HEK293 (cell line): ENCODE measurements around the gene PLEKHD1.

ENCODE experiments used
- CTCF ChIA-PET: fragments of 350-600 bp; formaldehyde crosslinking; extraction: SDS; loops from one replicate; lab custom pipeline; 2021; ENCODE audit warnings: antibody characterized with exemption; lab: Yijun Ruan, JAX
- POLR2A ChIA-PET: fragments of 300-600 bp; formaldehyde crosslinking; extraction: SDS; loops from one replicate; lab custom pipeline; 2020; ENCODE audit warnings: antibody characterized with exemption, inconsistent platforms; lab: Yijun Ruan, JAX
- H3K27ac ChIP-seq: fragments of 200-500 bp; sonication (Bioruptor generic); 2 replicates; pipeline ENCODE4 v1.5.1; 2014; ENCODE audit warnings: low read depth, low read length, control low read depth, inconsistent platforms; ENCODE audit errors: extremely low read depth
- H3K36me3 ChIP-seq, 2 experiments: fragments of 200-500 bp in 1 of 2; sonication (Bioruptor generic) in 1 of 2; 1 replicate in 1 of 2; 2 replicates in 1 of 2; pipeline ENCODE4 v1.5.1; 2014 to 2017; ENCODE audit warnings: inconsistent platforms in 2 of 2, low read length in 2 of 2; ENCODE audit not compliant: control insufficient read depth in 2 of 2, insufficient read depth in 1 of 2
- H3K4me1 ChIP-seq: fragments of 200-500 bp; sonication (Bioruptor generic); 2 replicates; pipeline ENCODE4 v1.5.1; 2014; ENCODE audit warnings: mild to moderate bottlenecking, low read length, inconsistent platforms; ENCODE audit not compliant: control insufficient read depth, insufficient read depth
- H3K4me3 ChIP-seq: 2 replicates; pipeline ENCODE4 v1.5.1; 2011; ENCODE audit warnings: low read depth, mild to moderate bottlenecking, control low read depth, low read length, moderate library complexity
- H3K9me3 ChIP-seq: fragments of 200-500 bp; sonication (Bioruptor generic); 2 replicates; pipeline ENCODE4 v1.5.1; 2014; ENCODE audit warnings: low read depth, low read length, inconsistent platforms; ENCODE audit not compliant: control insufficient read depth, insufficient read depth
- GFI1B ChIP-seq: fragments of 450-650 bp; formaldehyde crosslinking; IDR thresholded peaks from 2 replicates; pipeline ENCODE4 v1.5.1; 2016; ENCODE audit warnings: missing biosample characterization, missing genetic modification characterization
- HOXA7 ChIP-seq: sonication (generic); formaldehyde crosslinking; IDR thresholded peaks from 2 replicates; pipeline ENCODE4 v1.8.1; 2022; ENCODE audit warnings: missing genetic modification reagents, borderline replicate concordance
- KLF1 ChIP-seq: fragments of 450-650 bp; formaldehyde crosslinking; IDR thresholded peaks from 2 replicates; pipeline ENCODE4 v1.5.1; 2016; ENCODE audit warnings: missing biosample characterization, missing genetic modification characterization
- MZF1 ChIP-seq: fragments of 450-650 bp; formaldehyde crosslinking; IDR thresholded peaks from 2 replicates; pipeline ENCODE4 v1.5.1; 2017; ENCODE audit warnings: missing biosample characterization, missing genetic modification characterization, borderline replicate concordance
- PRDM4 ChIP-seq: fragments of 450-650 bp; formaldehyde crosslinking; IDR thresholded peaks from 2 replicates; pipeline ENCODE4 v1.5.1; 2017; ENCODE audit warnings: missing biosample characterization, missing genetic modification characterization
- SETDB1 ChIP-seq: IDR thresholded peaks from one replicate; pipeline ENCODE4 v1.6.1; 2017; ENCODE audit warnings: mild to moderate bottlenecking, low read length, moderate library complexity, mixed read lengths; ENCODE audit not compliant: insufficient read length
- ZFP41 ChIP-seq: fragments of 450-650 bp; formaldehyde crosslinking; IDR thresholded peaks from 2 replicates; pipeline ENCODE4 v1.5.1; 2016; ENCODE audit warnings: missing biosample characterization, missing genetic modification characterization, borderline replicate concordance
- ZNF114 ChIP-seq: fragments of 450-650 bp; formaldehyde crosslinking; IDR thresholded peaks from 2 replicates; pipeline ENCODE4 v1.5.0; 2017; ENCODE audit warnings: missing biosample characterization, missing genetic modification characterization
- ZNF133 ChIP-seq: fragments of 450-650 bp; formaldehyde crosslinking; IDR thresholded peaks from 2 replicates; pipeline ENCODE4 v1.5.1; 2016; ENCODE audit warnings: missing biosample characterization, missing genetic modification characterization
- ZNF184 ChIP-seq: fragments of 450-650 bp; IDR thresholded peaks from 2 replicates; pipeline ENCODE4 v1.5.1; 2018; ENCODE audit warnings: missing biosample characterization, mild to moderate bottlenecking, missing genetic modification characterization
- ZNF2 ChIP-seq: fragments of 450-650 bp; formaldehyde crosslinking; IDR thresholded peaks from 2 replicates; pipeline ENCODE4 v1.5.1; 2016; ENCODE audit warnings: missing biosample characterization, missing genetic modification characterization
- ZNF223 ChIP-seq: fragments of 450-650 bp; formaldehyde crosslinking; IDR thresholded peaks from 2 replicates; pipeline ENCODE4 v1.5.1; 2016; ENCODE audit warnings: missing biosample characterization, missing genetic modification characterization
- ZNF280C ChIP-seq: fragments of 450-650 bp; formaldehyde crosslinking; IDR thresholded peaks from 2 replicates; pipeline ENCODE4 v1.5.1; 2016; ENCODE audit warnings: missing biosample characterization, missing genetic modification characterization
- ZNF292 ChIP-seq: fragments of 450-650 bp; formaldehyde crosslinking; IDR thresholded peaks from 2 replicates; pipeline ENCODE4 v1.5.1; 2016; ENCODE audit warnings: low read depth, missing biosample characterization, missing genetic modification characterization, borderline replicate concordance
- ZNF311 ChIP-seq: fragments of 450-650 bp; formaldehyde crosslinking; IDR thresholded peaks from 2 replicates; pipeline ENCODE4 v1.5.1; 2017; ENCODE audit warnings: missing biosample characterization, missing genetic modification characterization, borderline replicate concordance
- ZNF341 ChIP-seq: fragments of 450-650 bp; formaldehyde crosslinking; IDR thresholded peaks from 2 replicates; pipeline ENCODE4; 2016; ENCODE audit warnings: low read depth, missing biosample characterization, missing genetic modification characterization
- ZNF48 ChIP-seq: fragments of 450-650 bp; formaldehyde crosslinking; IDR thresholded peaks from 2 replicates; pipeline ENCODE4 v1.5.1; 2016; ENCODE audit warnings: missing biosample characterization, missing genetic modification characterization
- ZNF548 ChIP-seq: fragments of 450-650 bp; formaldehyde crosslinking; IDR thresholded peaks from 2 replicates; pipeline ENCODE4 v1.5.1; 2016; ENCODE audit warnings: missing biosample characterization, missing genetic modification characterization
- ZNF560 ChIP-seq: fragments of 450-650 bp; formaldehyde crosslinking; IDR thresholded peaks from 2 replicates; pipeline ENCODE4 v1.5.1; 2017; ENCODE audit warnings: missing biosample characterization, missing genetic modification characterization, borderline replicate concordance
- ZNF623 ChIP-seq: fragments of 450-650 bp; formaldehyde crosslinking; IDR thresholded peaks from 2 replicates; pipeline ENCODE4 v1.5.1; 2016; ENCODE audit warnings: missing biosample characterization, missing genetic modification characterization
- ZNF776 ChIP-seq: fragments of 450-650 bp; formaldehyde crosslinking; IDR thresholded peaks from 2 replicates; pipeline ENCODE4 v1.5.0; 2017; ENCODE audit warnings: missing biosample characterization, missing genetic modification characterization, borderline replicate concordance
- ZNF777 ChIP-seq: fragments of 450-650 bp; formaldehyde crosslinking; IDR thresholded peaks from 2 replicates; pipeline ENCODE4 v1.5.1; 2017; ENCODE audit warnings: missing biosample characterization, missing genetic modification characterization, borderline replicate concordance
- ZNF791 ChIP-seq: fragments of 450-650 bp; formaldehyde crosslinking; IDR thresholded peaks from 2 replicates; pipeline ENCODE4 v1.5.1; 2016; ENCODE audit warnings: missing biosample characterization, missing genetic modification characterization

PLEKHD1 gene

GRCh38 chr14:69451941-69452340, 32.6 kb upstream of the PLEKHD1 start (continued):
- no peak for TF ChIP-seq ZNF2
- TF ChIP-seq ZNF776: no peak
- TF ChIP-seq HOXA7: no peak

DNA sequence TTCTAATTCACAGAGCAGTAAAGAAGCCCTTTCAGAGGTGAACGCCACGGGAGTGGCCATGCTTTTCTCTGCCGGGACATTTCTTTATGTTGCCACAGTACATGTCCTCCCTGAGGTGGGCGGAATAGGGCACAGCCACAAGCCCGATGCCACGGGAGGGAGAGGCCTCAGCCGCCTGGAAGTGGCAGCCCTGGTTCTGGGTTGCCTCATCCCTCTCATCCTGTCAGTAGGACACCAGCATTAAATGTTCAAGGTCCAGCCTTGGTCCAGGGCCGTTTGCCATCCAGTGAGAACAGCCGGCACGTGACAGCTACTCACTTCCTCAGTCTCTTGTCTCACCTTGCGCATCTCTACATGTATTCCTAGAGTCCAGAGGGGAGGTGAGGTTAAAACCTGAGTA, 26.2 kb upstream of the PLEKHD1 start:
- no peak overlapping the region for H3K4me3 ChIP-seq
- H3K9me3 ChIP-seq: no peaks in the 10 kb centered on the region
- ChIA-PET POLR2A (interaction anchor here (1.3 kb wide), 1 partner anchor 12 kb away, joined by 10 read pairs; no protein-coding TSS in a partner anchor), CTCF (interaction anchor here (0.7 to 7.7 kb wide), 6 partner anchors 13 to 528 kb away, joined by 3 to 45 read pairs (median 10); partner anchors contain the start of genes ERH and SLC39A9)
- H3K36me3 ChIP-seq: peaks cover 19 to 68% of the 10 kb centered on the region in 2 experiments
- H3K4me1 ChIP-seq: no peaks in the 10 kb centered on the region
- no peak overlapping the region for H3K27ac ChIP-seq
- TF ChIP-seq ZNF623 (tag by site-specific recombination) (no peak), ZNF341 (tag by site-specific recombination) (no peak), ZNF184 (tag by site-specific recombination) (no peak), KLF1 (tag by site-specific recombination) (no peak), ZNF791 (tag by site-specific recombination) (no peak), ZNF114 (tag by site-specific recombination) (no peak), ZNF223 (tag by site-specific recombination) (no peak), ZNF560 (no peak), ZNF311 (tag by site-specific recombination) (no peak), ZNF292 (tag by site-specific recombination) (no peak), ZNF776 (no peak), ZNF133 (no peak), ZNF48 (no peak), ZNF777 (no peak), ZNF548 (tag by site-specific recombination) (no peak), ZNF280C (tag by site-specific recombination) (no peak), PRDM4 (tag by site-specific recombination) (no peak), ZFP41 (tag by site-specific recombination) (no peak)

GRCh38 chr14:69459122-69459521, 25.4 kb upstream of the PLEKHD1 start:
- Histone ChIP-seq H3K4me3 (no peak overlapping the region), H3K27ac (no peak overlapping the region), H3K4me1 (no peaks in the 10 kb centered on the region), H3K9me3 (no peaks in the 10 kb centered on the region), H3K36me3 (peaks cover 19 to 63% of the 10 kb centered on the region in 2 experiments)
- ChIA-PET CTCF (interaction anchor here (0.6 to 7.7 kb wide), 12 partner anchors 9 to 529 kb away, joined by 3 to 45 read pairs (median 3); partner anchors contain the start of genes ERH and SLC39A9), POLR2A (interaction anchor here (1.3 kb wide), 1 partner anchor 13 kb away, joined by 10 read pairs; no protein-coding TSS in a partner anchor)
- peak; percentile 87; the same call in 1 of the 2 replicates for TF ChIP-seq MZF1 (tag by site-specific recombination)
- TF ChIP-seq SETDB1: no peak
- no peak for TF ChIP-seq GFI1B (tag by site-specific recombination)
